ENCODE measurements around the gene CEP128.

The CEP128 gene

DNA sequence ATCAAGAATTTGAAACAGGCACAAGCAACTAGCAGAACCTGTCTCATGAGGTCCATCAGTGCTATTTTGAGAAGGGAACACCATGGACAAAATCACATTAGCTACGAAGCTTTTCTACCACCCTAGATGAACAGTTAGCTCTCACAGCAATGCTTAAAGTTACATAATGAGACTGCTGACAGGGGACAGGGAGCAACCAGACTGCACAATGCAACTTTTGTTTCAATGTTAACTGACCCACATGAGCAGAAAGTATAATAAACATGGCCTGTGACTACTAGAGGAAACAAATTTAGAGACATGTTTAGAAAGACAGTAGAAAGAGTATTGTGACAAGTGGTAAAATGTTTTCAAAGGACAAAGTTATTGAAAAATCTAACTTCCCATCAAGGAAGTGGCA, 282.8 kb downstream of the CEP128 start:
- Histone ChIP-seq H3K9ac (ENCODE audit: low read length) (no peak overlapping the region), H3K36me3 (ENCODE audit: control insufficient read depth, low read depth, low read length) (no peaks in the 10 kb centered on the region), H3K9me3 (ENCODE audit: control insufficient read depth, low read depth, low read length) (no peaks in the 10 kb centered on the region), H3K27me3 (ENCODE audit: control insufficient read depth, insufficient read depth, low read length) (no peaks in the 10 kb centered on the region), H3K27ac (ENCODE audit: low read length) (no peak overlapping the region), H3K4me3 (ENCODE audit: low read length) (no peak overlapping the region), H3K4me1 (ENCODE audit: control insufficient read depth, low read depth, low read length) (no peaks in the 10 kb centered on the region)

DNA sequence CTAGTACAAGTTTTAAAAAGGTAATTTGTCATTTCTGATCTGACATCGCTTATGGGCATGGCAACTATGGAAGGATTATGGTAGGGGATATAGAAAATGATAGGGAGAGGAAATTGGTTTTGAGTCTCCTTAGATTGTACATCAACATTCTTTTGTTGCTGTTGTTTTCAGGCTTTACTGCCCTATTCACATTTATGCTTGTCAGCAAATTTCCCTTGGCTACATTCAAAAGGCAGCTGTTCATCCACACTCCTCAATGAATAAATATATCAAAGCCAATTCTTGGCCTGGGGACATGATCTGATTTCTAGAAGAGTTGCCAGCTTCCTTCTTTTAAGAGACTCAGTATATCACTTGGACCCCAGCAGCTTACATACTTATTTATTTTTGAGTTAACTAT, 283.4 kb downstream of the CEP128 start:
- H3K27ac ChIP-seq (ENCODE audit: low read length), result no peak overlapping the region
- no peaks in the 10 kb centered on the region for H3K9me3 ChIP-seq (ENCODE audit: control insufficient read depth, low read depth, low read length)
- H3K4me1 ChIP-seq (ENCODE audit: control insufficient read depth, low read depth, low read length), result no peaks in the 10 kb centered on the region
- H3K4me3 ChIP-seq (ENCODE audit: low read length), result no peak overlapping the region
- no peaks in the 10 kb centered on the region for H3K27me3 ChIP-seq (ENCODE audit: control insufficient read depth, insufficient read depth, low read length)
- H3K36me3 ChIP-seq (ENCODE audit: control insufficient read depth, low read depth, low read length), result no peaks in the 10 kb centered on the region
- H3K9ac ChIP-seq (ENCODE audit: low read length), result no peak overlapping the region

DNA sequence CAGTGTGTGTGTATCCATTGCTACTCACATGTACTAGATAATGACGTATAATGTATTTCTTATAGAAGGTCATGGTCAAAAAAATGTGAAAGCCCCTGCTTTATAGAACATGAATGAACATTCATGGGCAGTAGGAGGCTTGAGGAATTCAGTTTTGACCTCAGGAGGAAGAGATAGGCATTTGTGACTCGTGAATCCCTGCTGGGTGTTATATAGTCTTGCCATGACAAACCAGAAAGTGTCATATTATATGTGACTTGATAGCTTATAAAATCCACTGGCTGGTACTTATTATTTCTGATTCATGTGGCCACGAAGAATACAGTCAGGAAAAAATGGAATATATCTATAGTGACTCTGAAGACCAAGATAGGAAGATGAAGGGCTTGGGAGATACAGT, 287.6 kb downstream of the CEP128 start:
- Histone ChIP-seq H3K27me3 (ENCODE audit: control insufficient read depth, insufficient read depth, low read length) (no peaks in the 10 kb centered on the region), H3K9me3 (ENCODE audit: control insufficient read depth, low read depth, low read length) (no peaks in the 10 kb centered on the region), H3K27ac (ENCODE audit: low read length) (no peak overlapping the region), H3K36me3 (ENCODE audit: control insufficient read depth, low read depth, low read length) (no peaks in the 10 kb centered on the region), H3K4me1 (ENCODE audit: control insufficient read depth, low read depth, low read length) (no peaks in the 10 kb centered on the region), H3K4me3 (ENCODE audit: low read length) (no peak overlapping the region), H3K9ac (ENCODE audit: low read length) (no peak overlapping the region)

DNA sequence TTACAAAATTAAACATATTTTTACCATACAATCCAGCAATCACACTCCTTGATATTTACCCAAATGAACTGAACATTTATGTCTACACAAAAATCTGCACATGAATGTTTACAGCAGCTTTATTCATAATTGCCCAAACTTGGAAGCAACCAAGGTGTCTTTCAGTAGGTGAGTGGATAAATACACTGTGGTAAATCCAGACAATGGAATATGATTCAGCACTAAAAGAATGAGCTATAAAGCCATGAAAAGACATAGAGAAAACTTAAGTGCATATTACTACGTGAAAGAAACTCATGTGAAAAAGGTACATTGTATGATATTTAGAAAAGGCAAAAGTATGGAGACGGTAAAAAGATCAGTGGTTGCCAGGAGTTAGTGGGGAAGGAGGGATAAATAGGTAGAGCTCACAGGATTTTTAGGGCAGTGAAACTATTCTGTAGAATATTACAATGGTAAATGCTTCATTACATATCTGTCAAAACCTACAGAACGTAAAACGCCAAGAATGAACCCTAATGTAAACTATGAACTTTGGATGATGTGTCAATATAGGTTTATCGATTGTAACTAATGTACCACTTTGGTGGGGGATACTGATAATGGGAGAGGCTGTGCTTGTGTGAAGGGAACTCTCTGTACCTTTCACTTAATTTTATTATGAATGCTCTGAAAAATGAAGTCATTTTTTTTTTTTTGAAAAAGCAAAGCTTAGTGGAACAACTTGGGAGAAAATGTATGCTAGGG, 295.7 kb downstream of the CEP128 start:
- Histone ChIP-seq H3K9ac (ENCODE audit: low read length) (no peak overlapping the region), H3K27me3 (ENCODE audit: control insufficient read depth, insufficient read depth, low read length) (no peaks in the 10 kb centered on the region), H3K27ac (ENCODE audit: low read length) (no peak overlapping the region), H3K36me3 (ENCODE audit: control insufficient read depth, low read depth, low read length) (no peaks in the 10 kb centered on the region), H3K4me3 (ENCODE audit: low read length) (no peak overlapping the region), H3K4me1 (ENCODE audit: control insufficient read depth, low read depth, low read length) (no peaks in the 10 kb centered on the region), H3K9me3 (ENCODE audit: control insufficient read depth, low read depth, low read length) (no peaks in the 10 kb centered on the region)

DNA sequence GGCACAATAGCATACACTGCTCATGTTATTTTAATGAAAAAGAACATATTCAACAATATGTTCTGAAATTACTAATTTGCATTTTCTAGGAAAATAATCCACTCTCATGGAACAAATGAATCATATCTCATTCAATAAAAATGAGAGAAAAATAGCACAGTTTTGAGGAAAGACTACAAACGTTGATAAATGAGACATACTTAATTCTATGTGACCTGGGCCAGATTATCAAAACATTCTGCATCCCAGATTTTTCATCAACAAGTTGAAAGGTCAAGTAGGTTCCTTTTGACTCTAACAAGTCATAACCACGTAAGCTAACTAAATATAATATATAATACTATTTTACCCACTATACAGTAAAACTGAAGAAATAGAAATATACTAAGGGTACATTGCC, 296.7 kb downstream of the CEP128 start:
- no peaks in the 10 kb centered on the region for H3K9me3 ChIP-seq (ENCODE audit: control insufficient read depth, low read depth, low read length)
- H3K9ac ChIP-seq (ENCODE audit: low read length), result no peak overlapping the region
- H3K4me3 ChIP-seq (ENCODE audit: low read length), result no peak overlapping the region
- H3K27ac ChIP-seq (ENCODE audit: low read length), result no peak overlapping the region
- H3K27me3 ChIP-seq (ENCODE audit: control insufficient read depth, insufficient read depth, low read length), result no peaks in the 10 kb centered on the region
- H3K4me1 ChIP-seq (ENCODE audit: control insufficient read depth, low read depth, low read length), result no peaks in the 10 kb centered on the region
- H3K36me3 ChIP-seq (ENCODE audit: control insufficient read depth, low read depth, low read length), result no peaks in the 10 kb centered on the region

GRCh38 chr14:80638620-80639515, 302.7 kb downstream of the CEP128 start:
- Histone ChIP-seq H3K27ac (ENCODE audit: low read length) (no peak overlapping the region), H3K4me1 (ENCODE audit: control insufficient read depth, low read depth, low read length) (no peaks in the 10 kb centered on the region), H3K9me3 (ENCODE audit: control insufficient read depth, low read depth, low read length) (no peaks in the 10 kb centered on the region), H3K27me3 (ENCODE audit: control insufficient read depth, insufficient read depth, low read length) (no peaks in the 10 kb centered on the region), H3K4me3 (ENCODE audit: low read length) (no peak overlapping the region), H3K9ac (ENCODE audit: low read length) (no peak overlapping the region), H3K36me3 (ENCODE audit: control insufficient read depth, low read depth, low read length) (no peaks in the 10 kb centered on the region)

- no peak overlapping the region for H3K27ac ChIP-seq (ENCODE audit: low read length)
- H3K9ac ChIP-seq (ENCODE audit: low read length), result no peak overlapping the region
- H3K4me3 ChIP-seq (ENCODE audit: low read length), result no peak overlapping the region
- no peaks in the 10 kb centered on the region for H3K27me3 ChIP-seq (ENCODE audit: control insufficient read depth, insufficient read depth, low read length)
- H3K36me3 ChIP-seq (ENCODE audit: control insufficient read depth, low read depth, low read length), result no peaks in the 10 kb centered on the region
- H3K9me3 ChIP-seq (ENCODE audit: control insufficient read depth, low read depth, low read length), result no peaks in the 10 kb centered on the region
- no peaks in the 10 kb centered on the region for H3K4me1 ChIP-seq (ENCODE audit: control insufficient read depth, low read depth, low read length)
Measured at GRCh38 chr14:80637756-80638619, 303.6 kb downstream of the CEP128 start.

- H3K4me3 ChIP-seq (ENCODE audit: low read length), result no peak overlapping the region
- no peak overlapping the region for H3K27ac ChIP-seq (ENCODE audit: low read length)
- no peaks in the 10 kb centered on the region for H3K4me1 ChIP-seq (ENCODE audit: control insufficient read depth, low read depth, low read length)
- no peak overlapping the region for H3K9ac ChIP-seq (ENCODE audit: low read length)
- H3K9me3 ChIP-seq (ENCODE audit: control insufficient read depth, low read depth, low read length), result no peaks in the 10 kb centered on the region
- H3K27me3 ChIP-seq (ENCODE audit: control insufficient read depth, insufficient read depth, low read length), result no peaks in the 10 kb centered on the region
- no peaks in the 10 kb centered on the region for H3K36me3 ChIP-seq (ENCODE audit: control insufficient read depth, low read depth, low read length)
Measured at GRCh38 chr14:80636071-80636470, 305.5 kb downstream of the CEP128 start.

GRCh38 chr14:80634106-80634758, 307.3 kb downstream of the CEP128 start:
- Histone ChIP-seq H3K9me3 (ENCODE audit: control insufficient read depth, low read depth, low read length) (no peaks in the 10 kb centered on the region), H3K27me3 (ENCODE audit: control insufficient read depth, insufficient read depth, low read length) (no peaks in the 10 kb centered on the region), H3K4me1 (ENCODE audit: control insufficient read depth, low read depth, low read length) (no peaks in the 10 kb centered on the region), H3K4me3 (ENCODE audit: low read length) (no peak overlapping the region), H3K9ac (ENCODE audit: low read length) (no peak overlapping the region), H3K27ac (ENCODE audit: low read length) (no peak overlapping the region), H3K36me3 (ENCODE audit: control insufficient read depth, low read depth, low read length) (no peaks in the 10 kb centered on the region)

GRCh38 chr14:80629606-80630005, 311.9 kb downstream of the CEP128 start:
- Histone ChIP-seq H3K4me3 (ENCODE audit: low read length) (no peak overlapping the region), H3K27ac (ENCODE audit: low read length) (no peak overlapping the region), H3K36me3 (ENCODE audit: control insufficient read depth, low read depth, low read length) (no peaks in the 10 kb centered on the region), H3K4me1 (ENCODE audit: control insufficient read depth, low read depth, low read length) (no peaks in the 10 kb centered on the region), H3K9ac (ENCODE audit: low read length) (no peak overlapping the region), H3K27me3 (ENCODE audit: control insufficient read depth, insufficient read depth, low read length) (no peaks in the 10 kb centered on the region), H3K9me3 (ENCODE audit: control insufficient read depth, low read depth, low read length) (no peaks in the 10 kb centered on the region)

- Histone ChIP-seq H3K9me3 (ENCODE audit: control insufficient read depth, low read depth, low read length) (no peaks in the 10 kb centered on the region), H3K9ac (ENCODE audit: low read length) (no peak overlapping the region), H3K36me3 (ENCODE audit: control insufficient read depth, low read depth, low read length) (no peaks in the 10 kb centered on the region), H3K27ac (ENCODE audit: low read length) (no peak overlapping the region), H3K27me3 (ENCODE audit: control insufficient read depth, insufficient read depth, low read length) (no peaks in the 10 kb centered on the region), H3K4me3 (ENCODE audit: low read length) (no peak overlapping the region), H3K4me1 (ENCODE audit: control insufficient read depth, low read depth, low read length) (no peaks in the 10 kb centered on the region)
Measured at GRCh38 chr14:80628547-80628946, 313.0 kb downstream of the CEP128 start.

Data from iPS-18a (cell line).